COR-L47 (cell line): ENCODE measurements around the gene R3HCC1L.

Source experiments
- DNase-seq: peaks from one replicate; lab custom pipeline; 2025; lab: John Stamatoyannopoulos, UW

The R3HCC1L gene

GRCh38 chr10:98276311-98276710 is 141.9 kb downstream of the R3HCC1L start:
- no peak for DNase-seq

DNA sequence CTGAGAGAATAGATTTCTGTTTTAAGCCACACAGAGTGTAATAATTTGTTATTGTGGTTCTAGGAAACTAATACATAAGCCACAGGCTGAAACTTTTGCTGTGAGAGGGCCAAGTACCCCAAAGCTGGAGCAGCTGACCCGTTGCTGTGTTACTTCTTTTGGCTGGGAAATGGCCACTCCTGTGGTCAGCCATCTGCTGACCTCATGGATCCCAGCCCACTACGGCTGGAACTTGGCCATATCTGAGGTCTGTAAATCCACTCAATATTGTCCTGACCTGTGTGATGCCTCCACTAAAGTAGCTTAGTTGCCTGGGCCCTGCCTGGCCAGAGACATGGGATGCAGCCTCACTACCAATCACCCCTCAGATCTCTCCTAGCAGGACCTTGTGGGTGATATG is 151.0 kb downstream of the R3HCC1L start:
- no peak for DNase-seq

GRCh38 chr10:98286419-98286818 is 152.0 kb downstream of the R3HCC1L start:
- DNase-seq = no peak

DNA sequence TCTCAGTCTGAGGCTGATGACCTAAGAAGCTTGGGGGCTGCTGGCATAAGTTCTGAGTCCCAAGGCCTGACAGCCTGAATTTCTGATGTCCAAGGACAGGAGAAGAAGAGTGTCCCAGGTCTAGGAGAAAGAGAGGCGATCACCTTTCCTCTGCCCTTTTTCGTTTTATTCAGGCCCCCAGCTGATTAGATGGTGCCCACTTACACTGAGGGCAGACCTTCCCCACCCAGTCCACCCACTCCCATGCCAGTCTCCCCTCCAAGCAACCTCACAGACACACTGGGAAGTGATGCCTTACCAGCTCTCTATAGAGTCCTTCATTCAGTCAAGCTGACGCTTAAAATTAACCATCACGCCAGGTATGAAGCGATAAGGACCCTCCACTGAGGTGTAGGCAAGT is 152.9 kb downstream of the R3HCC1L start:
- no peak for DNase-seq

DNA sequence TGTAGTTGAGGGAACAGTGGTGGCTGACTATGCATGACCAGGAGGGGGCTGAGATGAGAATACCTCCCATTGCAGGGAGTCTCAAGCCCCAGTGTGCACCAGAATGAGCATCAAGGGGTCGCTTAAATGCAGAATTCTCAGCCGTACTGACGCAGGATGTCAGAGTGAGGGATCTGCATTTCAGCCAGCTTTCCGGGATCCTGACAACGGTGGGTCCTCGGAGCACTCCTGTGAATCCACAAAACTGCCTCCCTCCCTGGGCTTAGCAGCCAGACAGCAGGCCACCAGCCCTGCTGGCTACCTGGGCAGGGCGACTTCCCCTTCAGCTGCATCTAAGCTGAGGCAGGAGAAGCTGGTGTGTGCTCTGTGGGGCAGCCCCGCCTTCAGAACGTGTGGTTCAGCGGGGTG is 155.3 kb downstream of the R3HCC1L start:
- no peak for DNase-seq

- DNase-seq = no peak
Observed at GRCh38 chr10:98292971-98293370, 158.5 kb downstream of the R3HCC1L start.

GRCh38 chr10:98293550-98294269 is 159.3 kb downstream of the R3HCC1L start:
- DNase-seq = no peak

GRCh38 chr10:98294270-98294627 is 159.8 kb downstream of the R3HCC1L start:
- no peak for DNase-seq
